Neural progenitor cell (in vitro differentiated cells): Measurements from ENCODE around the gene KCNK17.

ENCODE experiments used
- EZH2 ChIP-seq: fragments of 200-600 bp; sonication (generic); IDR thresholded peaks from 2 replicates; pipeline ENCODE4 v1.6.1; 2017; ENCODE audit warnings: antibody characterized with exemption, mild to moderate bottlenecking, moderate library complexity
- EZH2phosphoT487 ChIP-seq: fragments of 200-600 bp; sonication (generic); IDR thresholded peaks from 2 replicates; pipeline ENCODE4 v1.6.1; 2017; ENCODE audit warnings: antibody characterized with exemption
- TF ChIP-seq, protein P1 (sequence below): fragments of 200-600 bp; sonication (generic); IDR thresholded peaks from 2 replicates; pipeline ENCODE4 v1.5.1; 2017; ENCODE audit warnings: antibody characterized with exemption, mild to moderate bottlenecking

DNA sequence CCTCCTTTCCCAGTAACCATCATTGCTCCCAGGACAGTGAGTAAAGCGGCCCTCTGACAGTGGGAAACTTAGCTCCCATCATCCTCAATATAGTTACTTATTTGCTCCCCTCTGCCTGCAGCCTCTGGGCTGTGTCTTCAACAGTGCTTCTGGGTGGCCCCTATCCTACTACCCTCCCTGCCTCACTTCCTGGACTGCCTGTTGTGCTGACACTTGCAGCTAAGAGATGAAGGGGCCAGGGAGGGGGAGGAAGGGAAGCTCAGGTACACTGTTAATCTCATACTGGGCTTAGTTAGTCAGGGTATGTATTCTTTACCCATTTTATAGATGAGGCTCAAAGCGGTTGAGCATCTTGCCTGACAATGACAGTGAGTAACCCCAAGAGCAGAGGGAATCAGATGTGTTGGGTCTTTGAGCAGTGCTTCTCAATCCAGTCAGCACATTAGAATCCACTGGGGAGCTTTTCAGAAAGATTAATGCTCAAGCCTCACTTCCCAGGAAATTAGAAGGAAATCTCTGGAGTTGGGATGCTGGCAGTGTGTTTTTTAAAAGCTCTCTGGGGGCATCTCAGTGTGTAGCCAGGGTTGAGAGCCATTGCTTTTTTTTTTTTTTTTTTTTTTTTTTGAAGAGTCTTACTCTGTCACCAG, 57.8 kb downstream of the KCNK17 start:
- no peak for TF ChIP-seq EZH2
- TF ChIP-seq, protein P1, sequence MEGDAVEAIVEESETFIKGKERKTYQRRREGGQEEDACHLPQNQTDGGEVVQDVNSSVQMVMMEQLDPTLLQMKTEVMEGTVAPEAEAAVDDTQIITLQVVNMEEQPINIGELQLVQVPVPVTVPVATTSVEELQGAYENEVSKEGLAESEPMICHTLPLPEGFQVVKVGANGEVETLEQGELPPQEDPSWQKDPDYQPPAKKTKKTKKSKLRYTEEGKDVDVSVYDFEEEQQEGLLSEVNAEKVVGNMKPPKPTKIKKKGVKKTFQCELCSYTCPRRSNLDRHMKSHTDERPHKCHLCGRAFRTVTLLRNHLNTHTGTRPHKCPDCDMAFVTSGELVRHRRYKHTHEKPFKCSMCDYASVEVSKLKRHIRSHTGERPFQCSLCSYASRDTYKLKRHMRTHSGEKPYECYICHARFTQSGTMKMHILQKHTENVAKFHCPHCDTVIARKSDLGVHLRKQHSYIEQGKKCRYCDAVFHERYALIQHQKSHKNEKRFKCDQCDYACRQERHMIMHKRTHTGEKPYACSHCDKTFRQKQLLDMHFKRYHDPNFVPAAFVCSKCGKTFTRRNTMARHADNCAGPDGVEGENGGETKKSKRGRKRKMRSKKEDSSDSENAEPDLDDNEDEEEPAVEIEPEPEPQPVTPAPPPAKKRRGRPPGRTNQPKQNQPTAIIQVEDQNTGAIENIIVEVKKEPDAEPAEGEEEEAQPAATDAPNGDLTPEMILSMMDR, result no peak
- no peak for TF ChIP-seq EZH2phosphoT487
